ENCODE measurements around the gene GIGYF2.

DNA sequence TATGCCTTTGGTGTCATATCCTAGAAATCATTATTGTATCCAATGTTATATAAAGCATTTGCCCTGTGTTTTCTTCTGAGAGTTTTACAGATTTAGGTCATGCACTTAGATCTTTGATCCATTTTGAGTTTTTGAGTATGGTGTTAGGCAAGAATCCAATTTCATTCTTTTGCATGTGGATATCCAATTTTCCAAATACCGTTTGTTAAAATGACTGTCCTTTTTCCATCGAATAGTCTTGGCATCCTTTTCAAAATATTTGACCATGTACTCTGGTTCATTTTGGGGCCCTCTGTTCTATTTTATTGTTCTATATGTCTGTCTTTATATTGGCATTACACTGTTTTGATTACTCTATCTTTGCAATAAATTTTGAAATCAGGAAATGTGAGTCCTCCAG lies 103.0 kb downstream of the GIGYF2 start:
- TF ChIP-seq SUZ12 (IDR thresholded peaks at IDR 0.05; ENCODE audit: extremely low read depth, insufficient read depth, insufficient read length) (no peak), YY1 (IDR thresholded peaks at IDR 0.05; ENCODE audit: insufficient read depth, insufficient read length) (no peak)
